K562 (cell line): Measurements from ENCODE around the gene NEURL2. TPM values are rescaled to one million over a fixed set of nuclear protein-coding genes. Genes with fewer than 3 reads are reported as not detected.

Source experiments
- ATF3 ChIP-seq, 2 experiments: fragments of 450-650 bp in 1 of 2; sonication (generic) in 1 of 2; formaldehyde crosslinking in 1 of 2; IDR thresholded peaks in 1 of 2; conservative IDR thresholded peaks in 1 of 2; 2 replicates each; pipeline versions ENCODE4 v1.6.1 to v1.8.1; 2016 to 2023; ENCODE audit warnings: mild to moderate bottlenecking in 2 of 2, moderate library complexity in 2 of 2, inconsistent platforms in 1 of 2, missing genetic modification reagents in 1 of 2
- ATF7 ChIP-seq: fragments of 450-650 bp; IDR thresholded peaks from 2 replicates; pipeline ENCODE4 v1.7.1; 2014; ENCODE audit warnings: mild to moderate bottlenecking, moderate library complexity
- CREB5 ChIP-seq: fragments of 250-450 bp; sonication (Bioruptor Pico); IDR thresholded peaks from 2 replicates; pipeline ENCODE4 v1.5.0; 2020; ENCODE audit warnings: mild to moderate bottlenecking
- DPF2 ChIP-seq: fragments of 450-650 bp; IDR thresholded peaks from 2 replicates; pipeline ENCODE4 v1.6.1; 2016
- FOXP1 ChIP-seq: sonication (generic); formaldehyde crosslinking; IDR thresholded peaks from 2 replicates; pipeline ENCODE4 v1.8.0; 2022; ENCODE audit warnings: mild to moderate bottlenecking, missing genetic modification reagents
- HINFP ChIP-seq: fragments of 450-650 bp; conservative IDR thresholded peaks from 2 replicates; pipeline ENCODE4 v1.6.1; 2016; ENCODE audit warnings: missing genetic modification characterization, low read depth, mild to moderate bottlenecking, control low read depth, missing compliant biosample characterization
- KDM4B ChIP-seq, 2 experiments: fragments of 450-650 bp in 1 of 2; sonication (generic) in 1 of 2; IDR thresholded peaks; 2 replicates each; pipeline ENCODE4 v1.6.1; 2016 to 2017; ENCODE audit warnings: borderline replicate concordance in 2 of 2, antibody characterized with exemption in 1 of 2, low read depth in 1 of 2, mild to moderate bottlenecking in 1 of 2
- KLF1 ChIP-seq: fragments of 450-650 bp; IDR thresholded peaks from 2 replicates; pipeline ENCODE4 v1.6.1; 2016; ENCODE audit warnings: missing genetic modification characterization, missing compliant biosample characterization
- POLR2A ChIP-seq: fragments of 450-650 bp; conservative IDR thresholded peaks from 2 replicates; pipeline ENCODE4 v1.6.1; 2016
- RBM14 ChIP-seq: fragments of 200-400 bp; formaldehyde crosslinking; IDR thresholded peaks from 2 replicates; pipeline ENCODE4 v1.6.1; 2018; ENCODE audit warnings: low read depth, mild to moderate bottlenecking, low read length, moderate library complexity, borderline replicate concordance; ENCODE audit not compliant: insufficient read depth
- THRA ChIP-seq: fragments of 450-650 bp; IDR thresholded peaks from 2 replicates; pipeline ENCODE4 v1.6.1; 2017; ENCODE audit warnings: mild to moderate bottlenecking, moderate library complexity
- ZBTB9 ChIP-seq: fragments of 450-650 bp; formaldehyde crosslinking; IDR thresholded peaks from 2 replicates; pipeline ENCODE4 v1.4.0; 2020; ENCODE audit warnings: mild to moderate bottlenecking, moderate library complexity
- ZFX ChIP-seq: sonication (generic); formaldehyde crosslinking; IDR thresholded peaks from 2 replicates; pipeline ENCODE4 v1.8.0; 2022; ENCODE audit warnings: mild to moderate bottlenecking, missing genetic modification reagents, moderate library complexity
- ZNF431 ChIP-seq: sonication (generic); formaldehyde crosslinking; IDR thresholded peaks from 2 replicates; pipeline ENCODE4 v1.8.0; 2022; ENCODE audit warnings: mild to moderate bottlenecking, missing genetic modification reagents
- polyA plus RNA-seq, 8 experiments: library from polyadenylated mRNA; depleted of rRNA in 4 of 8; stranded (reverse) in 5 of 8; unstranded in 3 of 8; fragments of >200 nt; fragmentation: Nextera tagmentation in 2 of 8; fragmentation: Illumina TruSeq in 1 of 8; extraction: Ambion mirVana in 2 of 8; extraction: Trizol in 1 of 8; gene quantifications; 2 replicates each; pipeline versions ENCODE4 v1.2.1 to v1.2.3, GENCODE V29; 2011 to 2014; ENCODE audit warnings: inconsistent platforms in 1 of 8, missing spikeins in 1 of 8
- total RNA-seq, 7 experiments: library from RNA; depleted of rRNA in 6 of 7; stranded (reverse); fragments of >200 nt in 6 of 7; fragmentation: Illumina TruSeq in 2 of 7; extraction: Trizol in 2 of 7; gene quantifications; 2 replicates each; pipeline versions ENCODE4 v1.2.1 to v1.2.3, GENCODE V29; 2011 to 2021; ENCODE audit warnings: low replicate concordance in 1 of 7
- TF ChIP-seq, protein P1 (sequence below): sonication (generic); formaldehyde crosslinking; IDR thresholded peaks from 2 replicates; pipeline ENCODE4 v1.8.0; 2022; ENCODE audit warnings: missing genetic modification reagents, mild to moderate bottlenecking, moderate library complexity, borderline replicate concordance

The NEURL2 gene
- total and polyA plus RNA-seq, 9 of the 15 experiments (the other 6 are each of a cell fraction or from before 2014, with no cell fraction given) = 0.22 to 1.9 (median 0.50) TPM; not detected in 1

DNA sequence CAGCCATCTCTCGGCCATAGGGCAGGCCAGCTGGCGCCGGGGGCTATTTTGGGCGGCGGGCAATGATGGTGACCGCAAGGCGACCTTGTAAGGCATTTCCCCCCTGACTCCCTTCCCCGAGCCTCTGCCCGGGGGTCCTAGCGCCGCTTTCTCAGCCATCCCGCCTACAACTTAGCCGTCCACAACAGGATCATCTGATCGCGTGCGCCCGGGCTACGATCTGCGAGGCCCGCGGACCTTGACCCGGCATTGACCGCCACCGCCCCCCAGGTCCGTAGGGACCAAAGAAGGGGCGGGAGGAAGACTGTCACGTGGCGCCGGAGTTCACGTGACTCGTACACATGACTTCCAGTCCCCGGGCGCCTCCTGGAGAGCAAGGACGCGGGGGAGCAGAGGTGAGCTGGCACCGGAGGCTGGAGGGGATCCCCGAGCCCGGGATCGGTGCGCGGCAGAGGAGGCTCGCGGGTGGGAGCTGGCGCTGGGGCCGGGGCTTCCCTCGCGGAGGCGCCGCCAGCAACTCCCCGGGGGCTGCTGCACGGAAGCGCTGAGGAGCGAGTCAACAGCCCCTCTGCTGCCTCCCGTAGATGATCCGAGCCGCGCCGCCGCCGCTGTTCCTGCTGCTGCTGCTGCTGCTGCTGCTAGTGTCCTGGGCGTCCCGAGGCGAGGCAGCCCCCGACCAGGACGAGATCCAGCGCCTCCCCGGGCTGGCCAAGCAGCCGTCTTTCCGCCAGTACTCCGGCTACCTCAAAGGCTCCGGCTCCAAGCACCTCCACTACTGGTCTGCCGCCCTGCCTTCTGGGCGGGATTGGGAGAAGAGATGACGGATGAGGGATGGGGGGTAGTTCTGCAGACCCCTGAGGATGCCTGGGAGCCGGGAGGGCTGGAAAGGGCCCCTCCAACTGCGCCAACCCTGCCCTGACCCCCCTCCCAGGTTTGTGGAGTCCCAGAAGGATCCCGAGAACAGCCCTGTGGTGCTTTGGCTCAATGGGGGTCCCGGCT is at the start of gene NEURL2, which contains the start of gene CTSA (continued):
- TF ChIP-seq CREB5 (CRISPR knock-in tag) (0 out of 2 replicates have a peak, but pooled peaks have one; percentile 33), THRA (no peak), ZFX (CRISPR knock-in tag) (peak; percentile 45; the same call in 1 of the 2 replicates), KLF1 (no peak), ATF3 (IDR thresholded peaks at IDR 0.05) (peak; percentile 39), ATF3 (CRISPR knock-in tag; conservative IDR thresholded peaks at IDR 0.05) (no peak), DPF2 (peak; percentile 35; the same call in 1 of the 2 replicates), KDM4B (IDR thresholded peaks at IDR 0.05; ENCODE audit: borderline replicate concordance in 2 of 2, low read depth in 1 of 2) (peak in 1 of 2 experiments; percentile 95; a peak in 2 of 4 replicates), ATF7 (peak; percentile 69), ZNF431 (CRISPR knock-in tag) (peak; percentile 44), ZBTB9 (no peak), POLR2A (peak; percentile 78), HINFP (tag) (0 out of 2 replicates have a peak, but pooled peaks have one; percentile 20), RBM14 (0 out of 2 replicates have a peak, but pooled peaks have one; percentile 51), FOXP1 (CRISPR knock-in tag) (0 out of 2 replicates have a peak, but pooled peaks have one; percentile 80)
- TF ChIP-seq, protein P1, sequence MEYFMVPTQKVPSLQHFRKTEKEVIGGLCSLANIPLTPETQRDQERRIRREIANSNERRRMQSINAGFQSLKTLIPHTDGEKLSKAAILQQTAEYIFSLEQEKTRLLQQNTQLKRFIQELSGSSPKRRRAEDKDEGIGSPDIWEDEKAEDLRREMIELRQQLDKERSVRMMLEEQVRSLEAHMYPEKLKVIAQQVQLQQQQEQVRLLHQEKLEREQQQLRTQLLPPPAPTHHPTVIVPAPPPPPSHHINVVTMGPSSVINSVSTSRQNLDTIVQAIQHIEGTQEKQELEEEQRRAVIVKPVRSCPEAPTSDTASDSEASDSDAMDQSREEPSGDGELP (CRISPR knock-in tag) = peak; percentile 89
